ENCODE data around the gene MED13L.

The MED13L gene

DNA sequence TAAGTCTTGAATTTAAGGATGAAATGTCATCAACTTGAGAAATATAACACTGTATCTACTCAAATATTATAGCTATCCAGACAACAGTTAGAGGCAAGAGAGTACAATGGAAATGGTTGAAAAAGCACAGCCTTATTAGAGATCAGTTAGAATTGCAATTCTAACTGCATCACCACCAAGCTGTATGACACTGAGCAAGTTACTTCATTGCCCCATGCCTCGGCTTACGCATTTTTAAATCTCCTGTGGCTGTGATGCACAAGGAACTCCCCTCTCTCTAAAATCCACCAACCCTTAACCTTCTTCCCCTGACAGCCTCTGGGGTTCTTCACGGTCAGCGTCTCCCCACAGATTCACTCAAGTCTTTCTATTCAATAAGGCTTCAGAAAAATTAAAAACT lies 75.1 kb downstream of the MED13L start:
- TF ChIP-seq, protein P1, sequence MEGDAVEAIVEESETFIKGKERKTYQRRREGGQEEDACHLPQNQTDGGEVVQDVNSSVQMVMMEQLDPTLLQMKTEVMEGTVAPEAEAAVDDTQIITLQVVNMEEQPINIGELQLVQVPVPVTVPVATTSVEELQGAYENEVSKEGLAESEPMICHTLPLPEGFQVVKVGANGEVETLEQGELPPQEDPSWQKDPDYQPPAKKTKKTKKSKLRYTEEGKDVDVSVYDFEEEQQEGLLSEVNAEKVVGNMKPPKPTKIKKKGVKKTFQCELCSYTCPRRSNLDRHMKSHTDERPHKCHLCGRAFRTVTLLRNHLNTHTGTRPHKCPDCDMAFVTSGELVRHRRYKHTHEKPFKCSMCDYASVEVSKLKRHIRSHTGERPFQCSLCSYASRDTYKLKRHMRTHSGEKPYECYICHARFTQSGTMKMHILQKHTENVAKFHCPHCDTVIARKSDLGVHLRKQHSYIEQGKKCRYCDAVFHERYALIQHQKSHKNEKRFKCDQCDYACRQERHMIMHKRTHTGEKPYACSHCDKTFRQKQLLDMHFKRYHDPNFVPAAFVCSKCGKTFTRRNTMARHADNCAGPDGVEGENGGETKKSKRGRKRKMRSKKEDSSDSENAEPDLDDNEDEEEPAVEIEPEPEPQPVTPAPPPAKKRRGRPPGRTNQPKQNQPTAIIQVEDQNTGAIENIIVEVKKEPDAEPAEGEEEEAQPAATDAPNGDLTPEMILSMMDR (IDR thresholded peaks at IDR 0.05; ENCODE audit: low read depth, low read length), result no peak

DNA sequence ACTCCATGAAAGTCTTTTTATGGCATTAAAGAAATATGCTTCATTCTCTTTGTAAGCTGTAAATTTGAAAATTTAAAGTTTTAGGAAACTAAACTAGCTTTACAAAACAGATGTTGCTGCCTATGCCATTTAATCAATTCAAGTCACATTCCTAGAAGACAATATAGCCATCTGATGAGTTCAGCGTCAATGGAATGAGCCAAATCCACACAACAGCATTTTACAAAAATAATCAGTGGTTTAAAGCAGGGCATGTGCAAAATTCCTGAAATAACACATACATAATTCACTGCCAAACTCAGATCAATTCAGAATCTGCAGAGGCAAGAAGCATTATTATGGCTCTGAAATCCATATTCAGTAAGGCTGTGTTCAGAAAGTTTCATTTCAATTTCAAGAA lies 75.6 kb downstream of the MED13L start:
- TF ChIP-seq, protein P1 (IDR thresholded peaks at IDR 0.05; ENCODE audit: low read depth, low read length), result no peak
- no peak for DNase-seq (ENCODE audit: extremely low read depth, low read depth)

More for the DNA sequence above, 75.1 kb downstream of the MED13L start:
- no peak for DNase-seq (ENCODE audit: extremely low read depth, low read depth)

DNA sequence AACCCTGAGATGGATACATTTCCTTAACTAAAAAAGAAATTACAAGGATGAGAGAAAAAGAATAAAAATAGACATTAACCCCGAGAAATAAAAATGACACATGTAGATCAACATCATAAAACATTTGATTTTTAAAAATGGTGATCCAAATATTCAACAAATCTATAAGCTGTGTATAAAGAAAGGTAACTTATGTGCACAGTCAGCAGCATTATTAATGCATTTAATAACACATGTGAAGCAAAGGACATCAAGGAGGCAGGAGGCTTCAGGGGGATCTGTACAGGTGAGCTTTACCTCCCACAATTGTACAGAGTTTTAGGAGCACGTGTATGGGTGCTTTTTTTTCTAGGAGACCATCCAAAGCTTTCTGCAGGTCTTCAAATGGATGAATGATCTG lies 76.1 kb downstream of the MED13L start:
- TF ChIP-seq, protein P1 (IDR thresholded peaks at IDR 0.05; ENCODE audit: low read depth, low read length), result no peak

DNA sequence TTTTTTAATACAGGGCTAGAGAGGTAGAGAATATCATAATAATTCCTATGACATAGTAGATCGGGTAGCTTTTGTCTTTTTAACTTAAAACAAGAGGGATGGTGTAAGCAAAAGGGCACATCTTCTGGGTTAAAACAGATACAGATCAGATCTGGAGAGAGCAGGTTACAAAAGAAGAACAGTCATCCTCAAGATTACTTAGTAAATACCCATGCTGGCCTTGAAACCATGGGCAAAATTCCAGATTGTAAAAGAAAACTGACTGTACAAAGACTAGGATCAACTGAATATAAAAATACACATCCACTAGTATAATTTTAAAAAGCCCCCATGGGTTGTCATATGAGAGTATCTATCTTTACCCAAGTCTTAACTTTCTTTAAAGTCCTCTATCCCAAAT lies 76.7 kb downstream of the MED13L start:
- DNase-seq (ENCODE audit: extremely low read depth, low read depth), result peak; percentile 18
- TF ChIP-seq, protein P1 (IDR thresholded peaks at IDR 0.05; ENCODE audit: low read depth, low read length), result no peak

More for the DNA sequence above, 76.1 kb downstream of the MED13L start:
- no peak for DNase-seq (ENCODE audit: extremely low read depth, low read depth)

DNA sequence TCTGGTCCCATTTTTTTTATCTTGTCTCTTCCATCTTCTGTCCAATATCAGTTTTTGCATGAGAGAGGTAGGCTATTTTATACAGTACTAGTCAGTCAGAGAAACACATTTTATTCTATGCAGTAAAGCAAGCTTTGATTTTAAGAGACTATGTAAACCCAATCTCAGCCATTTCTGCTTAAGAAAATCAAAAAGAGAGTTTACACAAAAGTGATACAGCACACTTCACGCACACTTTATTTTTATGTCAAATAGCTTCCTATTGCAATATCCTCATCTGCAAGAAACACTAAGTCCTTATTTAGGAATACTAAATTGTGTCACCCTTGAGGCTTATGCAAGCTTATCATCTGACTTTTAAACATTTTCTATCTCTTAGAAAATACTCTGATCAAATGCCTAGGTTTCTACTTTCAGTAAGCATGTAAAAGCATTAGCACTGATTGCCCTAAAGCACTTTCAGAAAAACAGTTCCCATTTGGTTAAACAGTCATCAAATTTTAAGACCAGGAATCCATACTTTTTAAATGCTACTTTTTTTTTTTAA lies 78.3 kb downstream of the MED13L start:
- DNase-seq (ENCODE audit: extremely low read depth, low read depth), result no peak
- TF ChIP-seq, protein P1 (IDR thresholded peaks at IDR 0.05; ENCODE audit: low read depth, low read length), result no peak

DNA sequence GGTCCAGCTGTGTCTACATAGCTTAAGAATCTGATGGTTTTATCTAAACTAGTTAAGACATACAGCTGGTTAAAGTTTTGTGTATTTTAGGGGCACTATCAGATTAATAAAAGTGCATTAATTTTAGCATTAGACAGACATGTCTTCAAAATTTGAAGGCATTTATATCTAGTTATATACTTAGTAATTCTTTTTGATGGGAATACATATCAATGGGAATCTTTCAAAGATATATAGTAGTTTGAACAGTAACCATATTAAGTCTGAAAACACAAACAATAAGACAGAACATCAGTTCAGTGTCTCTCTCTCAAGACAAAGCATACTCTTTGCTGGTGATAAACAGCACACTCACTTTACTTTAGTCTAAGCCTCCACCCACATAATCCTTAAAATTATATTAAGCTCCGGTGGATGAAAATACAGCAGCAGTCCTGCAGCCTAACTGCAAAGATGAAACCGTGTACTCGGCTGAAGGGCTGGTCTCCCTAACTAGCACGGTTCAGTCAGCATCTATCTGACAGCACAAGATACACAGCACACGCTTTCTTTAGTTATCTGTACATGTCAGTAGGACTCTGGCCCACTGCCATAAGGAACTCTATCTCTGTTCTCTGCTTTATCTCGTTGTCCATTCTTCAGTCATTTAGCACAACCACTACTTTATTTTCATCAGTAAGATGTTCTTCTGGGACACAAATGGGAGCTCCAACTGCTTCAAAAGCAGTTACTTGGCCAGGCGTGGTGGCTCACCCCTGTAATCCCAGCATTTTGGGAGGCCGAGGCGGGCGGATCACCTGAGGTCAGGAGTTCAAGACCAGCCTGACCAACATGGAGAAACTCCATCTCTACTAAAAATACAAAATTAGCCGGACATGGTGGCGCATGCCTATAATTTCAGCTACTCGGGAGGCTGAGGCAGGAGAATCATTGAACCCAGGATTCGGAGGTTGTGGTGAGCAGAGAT lies 80.5 kb downstream of the MED13L start:
- DNase-seq (ENCODE audit: extremely low read depth, low read depth), result no peak
- TF ChIP-seq, protein P1 (IDR thresholded peaks at IDR 0.05; ENCODE audit: low read depth, low read length), result no peak

DNA sequence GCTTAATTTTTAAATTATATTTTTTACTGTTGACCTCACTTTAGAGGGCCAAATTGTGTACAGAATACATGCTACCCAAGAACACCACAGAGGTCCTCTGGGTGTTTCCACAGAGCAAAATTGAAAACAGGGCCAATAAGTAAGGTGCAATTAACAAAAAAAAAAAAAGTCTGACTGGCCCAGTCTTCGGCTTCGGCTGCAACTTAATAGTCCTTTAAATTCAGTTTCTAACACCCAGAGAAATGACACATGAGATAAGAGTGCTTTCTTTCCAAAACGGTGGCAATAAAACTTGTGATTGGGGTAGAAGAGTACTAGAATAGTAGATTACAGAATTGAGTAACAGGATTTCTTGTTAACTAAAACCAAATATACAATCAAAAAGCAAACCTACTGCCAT lies 81.3 kb downstream of the MED13L start:
- TF ChIP-seq, protein P1 (IDR thresholded peaks at IDR 0.05; ENCODE audit: low read depth, low read length), result no peak
- DNase-seq (ENCODE audit: extremely low read depth, low read depth), result no peak
